22Rv1 (cell line): ENCODE results near the gene SOX1.

Source experiments
- CTCF ChIP-seq: fragments of 450-650 bp; IDR thresholded peaks from 2 replicates; pipeline ENCODE4 v1.5.1; 2017; ENCODE audit warnings: mild to moderate bottlenecking
- ZFX ChIP-seq: fragments of 450-650 bp; IDR thresholded peaks from 2 replicates; pipeline ENCODE4 v1.6.1; 2017; ENCODE audit warnings: antibody characterized with exemption, borderline replicate concordance

GRCh38 chr13:112068540-112069060 lies 1.7 kb downstream of the SOX1 start:
- TF ChIP-seq CTCF (no peak), ZFX (no peak)
